SK-N-MC (cell line): ENCODE data around the gene MAML2.

Experiments
- DNase-seq: peaks from one replicate; pipeline ENCODE4 v3.0.0-alpha.2; 2011; ENCODE audit warnings: low read depth, low spot score
- H3K27ac ChIP-seq: fragments of 200-600 bp; sonication (generic); 2 replicates; pipeline ENCODE4 v1.5.1; 2016; ENCODE audit warnings: mixed run types
- H3K36me3 ChIP-seq: fragments of 200-600 bp; sonication (generic); 2 replicates; pipeline ENCODE4 v1.6.1; 2017; ENCODE audit warnings: antibody characterized with exemption, low read length, mixed read lengths; ENCODE audit not compliant: insufficient read depth
- H3K4me3 ChIP-seq: fragments of 200-600 bp; sonication (generic); 2 replicates; pipeline ENCODE4 v1.5.1; 2016
- H3K9ac ChIP-seq: fragments of 200-600 bp; sonication (generic); 2 replicates; pipeline ENCODE4 v1.8.0; 2017; ENCODE audit warnings: mixed run types, mixed read lengths; ENCODE audit not compliant: insufficient read length
- H3K9me3 ChIP-seq: fragments of 200-600 bp; sonication (generic); 2 replicates; pipeline ENCODE4 v1.6.1; 2017; ENCODE audit warnings: low read depth, mild to moderate bottlenecking, antibody characterized with exemption, low read length, moderate library complexity, mixed read lengths
- EZH2 ChIP-seq: fragments of 200-600 bp; sonication (generic); IDR thresholded peaks from one replicate; pipeline ENCODE4 v1.6.1; 2017; ENCODE audit warnings: antibody characterized with exemption
- FOXP2 ChIP-seq: optimal IDR thresholded peaks from 2 replicates; pipeline ENCODE3; 2011; ENCODE audit warnings: mild to moderate bottlenecking, moderate library complexity; ENCODE audit not compliant: insufficient read depth; ENCODE audit errors: extremely low read length, control extremely low read depth
- POLR2AphosphoS5 ChIP-seq: IDR thresholded peaks from 2 replicates; pipeline ENCODE4 v1.6.1; 2012; ENCODE audit warnings: mild to moderate bottlenecking, low read depth, low read length, borderline replicate concordance

Gene MAML2

DNA sequence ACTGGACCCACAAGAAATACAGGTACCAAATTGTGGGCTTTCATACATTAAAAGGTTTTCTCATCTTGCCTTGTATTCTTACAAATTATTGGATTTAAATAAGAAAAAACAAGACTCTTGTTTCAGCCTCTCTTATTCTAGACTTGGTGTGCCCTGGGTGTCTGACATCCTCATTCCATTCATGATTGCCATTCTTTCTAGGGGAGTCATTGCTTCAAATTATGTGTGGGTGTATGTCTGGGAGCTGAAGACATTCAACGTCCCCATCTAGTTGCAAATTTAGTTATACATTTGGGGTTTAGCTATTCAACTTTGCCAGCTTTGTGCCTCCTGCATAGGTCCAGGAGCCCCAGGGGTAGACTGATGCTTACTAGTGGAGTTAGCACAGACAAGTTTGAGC is 18.1 kb downstream of the MAML2 start:
- Histone ChIP-seq H3K9me3 (no peaks in the 10 kb centered on the region), H3K9ac (no peak overlapping the region), H3K27ac (no peak overlapping the region), H3K4me3 (no peak overlapping the region), H3K36me3 (no peaks in the 10 kb centered on the region)
- TF ChIP-seq POLR2AphosphoS5 (no peak), FOXP2 (no peak), EZH2 (no peak)
- no peak for DNase-seq

DNA sequence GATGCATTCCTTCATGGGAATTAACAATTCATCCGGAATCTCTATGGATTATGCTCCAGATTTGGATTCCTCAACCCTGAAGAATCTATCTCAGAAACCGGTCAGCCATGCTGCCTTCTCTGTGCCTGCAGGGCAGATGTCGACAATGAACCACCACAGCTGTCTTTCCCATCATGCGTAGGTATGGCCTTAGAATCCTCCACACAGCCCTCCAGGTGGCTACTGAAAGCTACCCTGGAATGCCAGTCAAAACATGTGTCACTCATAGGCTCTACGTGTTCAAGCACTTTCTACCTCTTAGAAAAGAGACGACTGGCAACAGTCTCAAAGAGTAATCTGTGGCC is 19.4 kb downstream of the MAML2 start:
- no peak for DNase-seq
- no peaks in the 10 kb centered on the region for H3K36me3 ChIP-seq
- no peak overlapping the region for H3K4me3 ChIP-seq
- H3K9me3 ChIP-seq = no peaks in the 10 kb centered on the region
- H3K9ac ChIP-seq = no peak overlapping the region
- TF ChIP-seq POLR2AphosphoS5 = no peak
- no peak for TF ChIP-seq FOXP2
- TF ChIP-seq EZH2 = no peak
- no peak overlapping the region for H3K27ac ChIP-seq

DNA sequence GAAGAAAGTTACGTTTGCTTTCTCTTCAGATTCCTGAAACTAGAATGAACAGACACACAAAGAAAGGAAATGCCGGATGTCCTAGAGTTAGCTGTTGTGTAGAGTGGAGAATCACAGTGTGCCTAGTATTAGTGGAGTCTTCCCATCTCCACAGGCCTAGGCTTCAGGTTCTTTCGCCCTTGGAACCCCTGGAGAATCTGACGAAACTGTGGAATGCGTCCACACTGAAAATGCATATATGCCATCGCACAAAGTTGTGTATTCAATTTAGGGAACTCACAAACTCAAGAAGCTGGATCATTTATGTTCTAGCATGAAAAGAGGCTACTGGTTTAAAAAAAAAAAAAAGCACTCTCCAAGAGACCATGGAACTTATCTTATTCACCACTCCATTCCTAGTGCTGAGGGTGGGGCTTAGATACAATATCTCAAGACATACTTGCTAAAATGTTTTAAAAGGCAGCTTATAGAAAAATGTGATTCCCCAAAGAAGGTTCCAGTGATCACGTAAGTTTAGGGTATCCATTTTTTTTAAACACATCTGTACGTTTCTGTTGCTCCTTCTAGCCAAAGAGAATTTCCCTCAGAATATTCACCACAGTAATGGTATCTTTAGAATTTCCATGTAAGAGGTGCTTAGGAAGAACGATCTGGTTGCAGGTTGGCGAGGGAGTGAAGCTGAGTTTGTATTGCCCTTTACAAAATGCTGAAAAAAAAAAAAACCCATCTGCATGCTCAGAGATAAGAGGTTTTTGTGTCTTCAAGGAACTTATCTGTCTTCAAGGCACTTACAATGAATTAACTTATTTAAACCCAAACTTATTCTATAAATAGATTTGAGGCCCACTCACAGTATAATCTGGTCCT is 20.0 kb downstream of the MAML2 start:
- H3K9me3 ChIP-seq = no peaks in the 10 kb centered on the region
- no peak overlapping the region for H3K9ac ChIP-seq
- no peak overlapping the region for H3K4me3 ChIP-seq
- DNase-seq = no peak
- H3K27ac ChIP-seq = no peak overlapping the region
- no peak for TF ChIP-seq FOXP2
- TF ChIP-seq EZH2 = no peak
- TF ChIP-seq POLR2AphosphoS5 = no peak
- H3K36me3 ChIP-seq = no peaks in the 10 kb centered on the region

DNA sequence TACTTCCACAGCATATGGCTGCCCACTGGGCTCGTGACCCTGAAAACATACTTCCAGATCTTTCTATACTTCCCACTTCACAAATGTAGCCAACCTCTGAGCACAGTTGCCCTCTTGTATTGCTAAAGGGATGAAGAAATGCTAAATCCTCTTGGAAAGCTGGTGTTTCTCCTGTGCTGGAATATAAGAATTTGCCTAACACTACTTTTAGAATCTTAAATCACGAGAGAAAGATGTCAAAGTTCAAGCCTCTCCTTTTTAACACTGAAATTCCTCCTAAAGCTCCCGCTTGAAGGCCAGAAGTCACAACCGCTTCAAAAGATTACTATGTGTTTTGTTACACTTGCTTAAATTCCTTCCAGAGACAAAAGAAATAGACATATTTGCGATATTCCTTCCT is 21.9 kb downstream of the MAML2 start:
- TF ChIP-seq FOXP2 = no peak
- no peak for TF ChIP-seq EZH2
- TF ChIP-seq POLR2AphosphoS5 = no peak
- Histone ChIP-seq H3K4me3 (no peak overlapping the region), H3K9me3 (no peaks in the 10 kb centered on the region), H3K36me3 (no peaks in the 10 kb centered on the region), H3K9ac (no peak overlapping the region), H3K27ac (no peak overlapping the region)
- no peak for DNase-seq

DNA sequence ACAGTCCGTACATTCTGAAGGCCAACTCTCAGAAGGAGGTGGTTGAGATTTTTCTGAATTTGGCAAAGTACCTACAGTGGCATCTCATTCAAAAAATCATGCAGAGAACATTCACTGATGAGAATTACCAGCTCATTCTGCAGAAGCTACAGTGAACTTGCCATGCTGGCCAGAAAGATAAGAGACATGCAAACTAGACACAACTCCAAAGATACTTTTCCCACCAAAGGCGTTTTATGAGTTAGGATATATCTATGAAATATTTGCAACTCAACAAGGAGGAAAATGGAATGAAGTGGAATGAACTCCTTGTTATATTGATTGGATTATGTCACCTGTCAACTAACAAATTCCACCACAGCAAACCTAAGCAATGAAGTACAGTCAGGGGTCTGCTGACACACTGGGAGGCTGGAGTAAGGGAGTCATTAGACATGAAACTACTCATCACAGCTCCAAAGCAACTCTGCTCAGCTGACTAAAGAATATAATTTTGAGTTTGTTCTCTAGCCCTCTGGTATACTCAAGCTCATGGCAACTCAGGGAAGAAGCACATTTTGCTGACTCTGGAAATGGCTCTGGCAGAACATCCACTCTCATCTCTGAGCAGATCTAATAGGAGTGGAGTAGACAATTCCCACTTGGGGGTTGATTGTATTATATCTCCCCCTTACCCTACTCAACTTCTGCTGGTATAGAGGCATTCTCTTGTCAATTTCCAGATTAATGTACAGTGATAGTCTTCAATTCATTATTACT is 22.9 kb downstream of the MAML2 start:
- Histone ChIP-seq H3K9ac (no peak overlapping the region), H3K9me3 (no peaks in the 10 kb centered on the region), H3K27ac (no peak overlapping the region), H3K4me3 (no peak overlapping the region), H3K36me3 (no peaks in the 10 kb centered on the region)
- no peak for DNase-seq
- no peak for TF ChIP-seq FOXP2
- TF ChIP-seq EZH2 = no peak
- no peak for TF ChIP-seq POLR2AphosphoS5

DNA sequence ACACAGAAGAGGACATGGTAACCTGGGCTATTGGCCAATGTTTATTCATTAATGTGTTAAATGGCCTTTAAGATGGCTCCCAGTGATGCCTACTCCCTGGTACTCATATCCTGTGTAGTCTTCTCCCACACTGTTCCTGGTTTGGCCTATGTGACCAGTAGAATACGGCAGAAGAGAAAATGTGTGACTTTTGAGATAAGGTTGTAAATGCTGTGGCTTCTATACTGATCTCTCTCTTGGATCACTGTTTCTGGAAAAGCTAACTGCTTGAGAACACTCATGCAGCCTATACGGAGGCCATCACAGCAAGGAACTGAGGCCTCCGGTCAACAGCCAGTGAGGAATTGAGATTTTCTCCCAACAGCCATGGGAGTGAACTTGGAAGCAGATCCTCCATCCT is 24.1 kb downstream of the MAML2 start:
- Histone ChIP-seq H3K9me3 (no peaks in the 10 kb centered on the region), H3K9ac (no peak overlapping the region), H3K4me3 (no peak overlapping the region), H3K36me3 (no peaks in the 10 kb centered on the region), H3K27ac (no peak overlapping the region)
- no peak for DNase-seq
- TF ChIP-seq FOXP2 (no peak), EZH2 (no peak), POLR2AphosphoS5 (no peak)

DNA sequence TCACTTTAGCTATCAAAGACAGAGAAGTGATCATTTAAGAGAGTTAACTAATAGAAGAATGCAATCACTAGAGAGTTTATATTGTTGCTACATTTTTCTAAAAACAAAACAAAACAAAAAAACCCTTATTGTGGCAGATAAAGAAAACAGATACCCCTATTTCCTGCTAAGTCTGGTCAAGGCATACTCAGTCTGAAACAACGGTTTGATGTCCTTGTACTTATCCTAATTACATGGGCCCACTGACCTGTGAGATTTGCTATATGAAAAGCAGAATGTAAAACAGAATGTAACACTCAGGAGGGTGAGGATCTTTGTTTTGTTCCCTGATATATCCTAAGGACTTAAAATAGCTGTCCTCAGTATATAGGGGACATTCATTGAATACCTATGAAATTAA is 24.6 kb downstream of the MAML2 start:
- no peaks in the 10 kb centered on the region for H3K36me3 ChIP-seq
- TF ChIP-seq POLR2AphosphoS5 (no peak), EZH2 (no peak), FOXP2 (no peak)
- no peak overlapping the region for H3K4me3 ChIP-seq
- H3K9me3 ChIP-seq = no peaks in the 10 kb centered on the region
- H3K27ac ChIP-seq = no peak overlapping the region
- no peak overlapping the region for H3K9ac ChIP-seq
- DNase-seq = no peak

DNA sequence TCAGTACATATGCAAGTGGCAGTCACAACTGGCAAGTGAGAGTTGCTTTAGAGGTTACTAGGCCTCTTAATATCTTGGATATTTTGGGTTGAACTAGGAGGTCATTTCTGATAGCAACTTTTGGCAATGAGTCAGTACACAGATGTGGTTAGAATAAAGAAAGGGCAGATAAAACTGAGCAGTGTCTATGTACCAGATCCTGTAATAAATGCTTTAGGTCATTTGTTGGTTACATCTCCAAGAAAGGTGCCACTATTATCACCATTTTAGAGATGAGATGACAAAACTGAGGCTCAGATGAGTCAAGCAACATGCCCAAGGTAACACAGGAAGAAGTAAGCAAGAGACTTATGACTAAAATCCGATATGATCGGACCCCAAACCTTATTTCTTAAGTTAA is 25.0 kb downstream of the MAML2 start:
- no peak for DNase-seq

More for the DNA sequence above, 25.0 kb downstream of the MAML2 start:
- no peaks in the 10 kb centered on the region for H3K36me3 ChIP-seq
- H3K9ac ChIP-seq = no peak overlapping the region
- H3K4me3 ChIP-seq = no peak overlapping the region
- H3K9me3 ChIP-seq = no peaks in the 10 kb centered on the region
- TF ChIP-seq EZH2 (no peak), POLR2AphosphoS5 (no peak), FOXP2 (no peak)
- H3K27ac ChIP-seq = no peak overlapping the region
